ENCODE results near the gene DPH1. TPM values are rescaled to one million over a fixed set of nuclear protein-coding genes. Genes with fewer than 3 reads are reported as not detected.

The DPH1 gene
- total RNA-seq, 1 donor: 28.8 TPM

DNA sequence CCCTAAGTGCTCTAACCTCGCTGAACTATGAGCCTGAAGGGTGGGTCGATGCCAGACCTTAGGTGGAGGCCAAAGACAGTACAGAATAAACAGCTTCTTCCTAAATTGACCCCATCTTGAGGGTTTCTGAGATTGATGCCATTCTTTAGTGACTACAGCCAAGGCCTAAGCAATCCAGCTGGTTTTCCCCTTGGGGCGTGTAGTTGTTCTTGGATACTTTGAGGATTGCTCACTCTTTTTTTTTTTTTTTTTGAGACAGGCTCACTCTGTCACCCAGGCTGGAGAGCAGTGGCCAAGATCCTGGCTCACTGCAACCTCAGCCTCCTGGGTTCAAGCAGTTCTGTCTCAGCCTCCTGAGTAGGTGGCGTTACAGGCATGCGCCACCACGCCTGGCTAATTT, 13.8 kb downstream of the DPH1 start:
- peak; percentile 76 for DNase-seq (ENCODE audit: low read depth)
- TF ChIP-seq, protein P1, sequence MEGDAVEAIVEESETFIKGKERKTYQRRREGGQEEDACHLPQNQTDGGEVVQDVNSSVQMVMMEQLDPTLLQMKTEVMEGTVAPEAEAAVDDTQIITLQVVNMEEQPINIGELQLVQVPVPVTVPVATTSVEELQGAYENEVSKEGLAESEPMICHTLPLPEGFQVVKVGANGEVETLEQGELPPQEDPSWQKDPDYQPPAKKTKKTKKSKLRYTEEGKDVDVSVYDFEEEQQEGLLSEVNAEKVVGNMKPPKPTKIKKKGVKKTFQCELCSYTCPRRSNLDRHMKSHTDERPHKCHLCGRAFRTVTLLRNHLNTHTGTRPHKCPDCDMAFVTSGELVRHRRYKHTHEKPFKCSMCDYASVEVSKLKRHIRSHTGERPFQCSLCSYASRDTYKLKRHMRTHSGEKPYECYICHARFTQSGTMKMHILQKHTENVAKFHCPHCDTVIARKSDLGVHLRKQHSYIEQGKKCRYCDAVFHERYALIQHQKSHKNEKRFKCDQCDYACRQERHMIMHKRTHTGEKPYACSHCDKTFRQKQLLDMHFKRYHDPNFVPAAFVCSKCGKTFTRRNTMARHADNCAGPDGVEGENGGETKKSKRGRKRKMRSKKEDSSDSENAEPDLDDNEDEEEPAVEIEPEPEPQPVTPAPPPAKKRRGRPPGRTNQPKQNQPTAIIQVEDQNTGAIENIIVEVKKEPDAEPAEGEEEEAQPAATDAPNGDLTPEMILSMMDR (IDR thresholded peaks at IDR 0.05; ENCODE audit: insufficient read depth, low read length): no peak
- H3K4me3 ChIP-seq (ENCODE audit: low read depth, low read length): no peak overlapping the region

DNA sequence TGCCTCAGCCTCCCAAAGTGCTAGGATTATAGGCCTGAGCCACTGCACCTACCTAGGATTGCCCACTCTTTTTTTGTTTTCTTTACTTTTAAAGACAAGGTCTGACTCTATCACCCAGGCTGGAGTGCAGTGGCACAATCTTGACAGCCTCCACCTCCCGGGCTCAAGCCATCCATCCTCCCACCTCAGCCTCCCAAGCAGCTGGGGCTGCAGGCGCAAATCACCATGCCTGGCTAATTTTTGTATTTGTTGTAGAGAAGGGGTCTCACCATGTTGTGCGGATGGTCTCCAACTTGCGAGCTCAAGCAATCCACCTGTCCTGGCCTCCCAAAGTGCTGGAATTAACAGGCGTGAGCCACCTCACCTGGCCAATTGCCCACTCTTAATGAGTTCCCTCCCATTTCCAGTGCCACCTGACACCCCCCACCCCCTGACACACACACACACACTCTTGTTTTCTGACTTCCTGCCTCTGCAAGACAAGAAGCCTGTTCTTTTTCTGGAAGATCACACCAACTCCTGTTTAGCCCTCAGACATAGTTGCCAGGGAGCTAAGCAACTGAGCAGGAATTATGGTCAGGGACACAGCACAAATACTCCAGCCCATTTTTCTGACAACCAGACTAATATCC, 14.4 kb downstream of the DPH1 start:
- H3K4me3 ChIP-seq (ENCODE audit: low read depth, low read length): no peak overlapping the region
- TF ChIP-seq, protein P1 (IDR thresholded peaks at IDR 0.05; ENCODE audit: insufficient read depth, low read length): no peak
- DNase-seq (ENCODE audit: low read depth): no peak

DNA sequence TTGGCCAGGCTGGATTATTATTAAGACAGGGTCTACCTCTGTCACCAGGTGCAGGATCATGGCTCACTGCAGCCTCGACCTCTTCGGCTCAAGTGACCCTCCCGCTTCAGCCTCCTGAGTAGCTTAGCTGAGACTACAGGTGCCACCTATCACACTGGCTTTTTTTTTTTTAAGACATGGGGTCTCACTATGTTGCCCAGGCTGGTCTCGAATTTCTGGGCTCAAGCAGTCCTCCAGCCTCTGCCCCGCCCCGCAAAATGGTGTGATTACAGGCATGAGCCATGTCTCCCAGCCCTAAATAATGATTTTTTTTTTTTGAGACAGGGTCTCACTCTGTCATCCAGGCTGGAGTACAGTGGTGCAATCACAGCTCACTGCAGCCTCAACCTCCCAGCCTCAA, 17.6 kb downstream of the DPH1 start:
- no peak overlapping the region for H3K4me3 ChIP-seq (ENCODE audit: low read depth, low read length)
- DNase-seq (ENCODE audit: low read depth): no peak
- TF ChIP-seq, protein P1 (IDR thresholded peaks at IDR 0.05; ENCODE audit: insufficient read depth, low read length): no peak

DNA sequence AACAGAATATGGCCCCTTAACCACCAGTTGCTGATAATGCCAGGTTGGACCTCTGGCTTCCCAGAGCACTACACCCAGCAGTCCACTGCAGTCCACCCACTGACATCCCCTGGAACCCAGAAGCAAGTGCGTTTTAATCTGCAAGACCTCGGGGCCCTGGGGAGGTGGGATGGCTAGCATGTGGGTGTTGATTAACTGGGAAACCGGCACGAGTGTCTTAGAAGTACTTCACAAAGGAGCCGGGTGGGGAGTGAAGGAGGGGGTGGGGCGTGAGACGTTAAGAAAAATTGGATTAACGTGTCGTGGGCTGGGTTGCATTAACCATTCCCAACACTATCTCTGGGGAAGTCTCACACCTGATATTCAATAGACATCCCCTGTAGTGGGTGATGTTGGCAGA, 18.9 kb downstream of the DPH1 start:
- TF ChIP-seq, protein P1 (IDR thresholded peaks at IDR 0.05; ENCODE audit: insufficient read depth, low read length): no peak
- peak overlapping the region; percentile 73 for H3K4me3 ChIP-seq (ENCODE audit: low read depth, low read length)
- no peak for DNase-seq (ENCODE audit: low read depth)

DNA sequence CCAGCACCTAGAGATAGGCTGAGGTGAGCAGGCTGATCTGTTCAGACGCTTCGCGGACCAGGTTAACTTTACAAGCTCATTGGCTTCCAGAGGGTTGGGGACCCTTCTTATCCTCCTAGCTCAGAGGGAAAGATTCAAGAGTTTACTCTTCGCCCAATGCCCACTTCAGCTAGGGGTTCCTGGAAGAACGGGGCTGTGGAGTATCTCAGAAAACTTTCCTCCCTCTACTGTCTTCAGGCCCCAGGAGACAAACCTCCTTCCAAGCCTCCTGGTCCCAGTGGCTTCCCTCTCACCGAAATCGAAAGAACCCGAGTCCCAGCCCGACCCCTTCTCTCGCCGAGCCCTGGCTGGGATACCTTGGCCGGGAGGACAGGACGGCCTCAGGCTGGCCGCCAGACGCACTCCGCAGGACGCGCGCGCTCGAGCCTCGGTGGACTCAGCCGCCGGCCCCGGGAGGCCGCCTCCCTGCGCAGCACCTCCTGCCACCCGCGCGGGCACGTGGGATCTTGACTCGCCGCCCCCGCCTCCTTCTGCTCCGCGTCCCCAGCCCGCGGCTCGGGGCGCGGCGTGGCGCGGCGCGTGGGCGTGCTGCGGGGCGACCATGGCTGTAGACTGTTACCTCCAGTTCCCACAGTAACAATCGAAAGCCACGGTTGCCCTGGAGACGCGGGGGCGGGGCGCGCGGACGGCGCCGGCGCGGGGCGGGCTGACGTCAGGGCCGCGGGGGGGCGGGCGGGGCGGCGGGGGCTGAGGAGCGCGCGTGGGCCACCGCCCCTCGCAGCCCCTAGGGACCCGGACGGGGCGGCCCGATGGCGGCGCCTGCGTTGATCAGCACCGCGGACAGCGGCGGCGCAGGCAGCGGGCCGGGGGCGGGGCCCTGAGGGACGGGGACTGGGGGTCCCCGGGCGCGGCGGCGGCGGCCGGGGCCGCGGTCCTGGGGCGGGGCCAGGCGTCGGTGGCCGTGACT, 19.7 kb downstream of the DPH1 start:
- DNase-seq (ENCODE audit: low read depth): peak; percentile 78
- TF ChIP-seq, protein P1 (IDR thresholded peaks at IDR 0.05; ENCODE audit: insufficient read depth, low read length): no peak
- H3K4me3 ChIP-seq (ENCODE audit: low read depth, low read length): peak overlapping the region; percentile 73

DNA sequence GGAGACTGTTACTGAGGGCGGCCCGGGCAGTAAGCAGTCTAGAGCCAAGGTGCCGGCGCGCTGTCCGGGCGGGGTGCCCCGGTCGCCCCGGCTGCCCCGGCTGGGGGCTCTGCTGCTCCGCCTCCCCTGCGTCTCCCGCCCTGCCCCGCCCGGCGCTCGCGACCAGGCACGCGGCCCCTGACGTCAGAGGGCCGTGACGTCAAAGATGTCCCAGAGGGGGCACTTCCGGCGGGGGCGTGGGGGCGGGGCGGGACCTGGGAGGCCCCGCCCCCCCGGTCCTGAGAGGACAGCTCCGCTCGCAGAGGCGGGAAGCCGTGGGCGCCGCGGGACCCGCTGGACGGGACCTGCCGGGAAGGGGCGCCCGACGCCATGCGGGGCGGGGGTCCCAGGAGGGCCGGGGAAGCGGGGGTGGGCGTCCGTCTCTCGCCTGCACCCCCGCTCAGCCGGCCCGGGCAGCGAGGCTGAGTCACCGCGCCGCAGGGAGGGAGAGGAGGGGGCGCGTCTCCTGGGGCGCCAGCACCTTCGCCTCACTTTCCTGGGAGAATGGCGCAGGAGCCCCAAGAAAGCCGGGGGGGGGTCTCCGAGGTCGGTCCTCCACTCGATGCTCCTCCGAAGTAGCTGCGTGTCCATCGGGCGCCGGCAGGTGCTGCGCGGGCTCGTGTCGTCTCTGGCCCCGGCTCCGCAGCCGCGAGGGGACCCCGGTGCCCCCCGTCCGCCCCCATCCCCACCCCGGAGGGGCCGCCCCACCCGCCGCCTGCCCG, 20.5 kb downstream of the DPH1 start:
- DNase-seq (ENCODE audit: low read depth): no peak
- peak overlapping the region; percentile 63 for H3K4me3 ChIP-seq (ENCODE audit: low read depth, low read length)
- TF ChIP-seq, protein P1 (IDR thresholded peaks at IDR 0.05; ENCODE audit: insufficient read depth, low read length): no peak

Data from fibroblast of the aortic adventitia (primary cell).